ENCODE measurements around the gene GPR12.

DNA sequence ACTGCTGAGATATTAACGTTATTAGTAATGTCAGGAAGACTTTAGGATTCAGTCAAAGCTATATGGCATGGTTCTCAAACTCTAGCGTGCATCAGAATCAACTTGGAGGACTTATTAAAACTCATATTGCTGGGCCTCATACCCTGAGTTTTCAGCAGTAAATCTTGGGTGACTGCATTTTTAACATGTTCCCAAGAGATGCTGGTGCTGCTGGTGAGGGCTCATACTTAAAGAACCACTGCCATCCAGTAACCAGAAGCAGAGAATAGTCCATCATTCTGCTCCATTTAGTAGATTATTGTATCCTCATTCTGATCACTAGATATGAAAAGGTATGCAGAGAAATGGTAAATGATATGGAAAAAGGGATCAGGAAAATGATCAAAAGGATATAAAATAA, 7.9 kb downstream of the GPR12 start:
- TF ChIP-seq POLR2A (IDR thresholded peaks at IDR 0.05; ENCODE audit: low read length) (no peak), GATA1 (IDR thresholded peaks at IDR 0.05; ENCODE audit: low read depth, low read length) (no peak)

Data from erythroblast (primary cell).